NCI-H774 (cell line): Measurements from ENCODE around the gene ABLIM3.

Experiments used
- DNase-seq: peaks from one replicate; lab custom pipeline; 2025; lab: John Stamatoyannopoulos, UW

The ABLIM3 gene

DNA sequence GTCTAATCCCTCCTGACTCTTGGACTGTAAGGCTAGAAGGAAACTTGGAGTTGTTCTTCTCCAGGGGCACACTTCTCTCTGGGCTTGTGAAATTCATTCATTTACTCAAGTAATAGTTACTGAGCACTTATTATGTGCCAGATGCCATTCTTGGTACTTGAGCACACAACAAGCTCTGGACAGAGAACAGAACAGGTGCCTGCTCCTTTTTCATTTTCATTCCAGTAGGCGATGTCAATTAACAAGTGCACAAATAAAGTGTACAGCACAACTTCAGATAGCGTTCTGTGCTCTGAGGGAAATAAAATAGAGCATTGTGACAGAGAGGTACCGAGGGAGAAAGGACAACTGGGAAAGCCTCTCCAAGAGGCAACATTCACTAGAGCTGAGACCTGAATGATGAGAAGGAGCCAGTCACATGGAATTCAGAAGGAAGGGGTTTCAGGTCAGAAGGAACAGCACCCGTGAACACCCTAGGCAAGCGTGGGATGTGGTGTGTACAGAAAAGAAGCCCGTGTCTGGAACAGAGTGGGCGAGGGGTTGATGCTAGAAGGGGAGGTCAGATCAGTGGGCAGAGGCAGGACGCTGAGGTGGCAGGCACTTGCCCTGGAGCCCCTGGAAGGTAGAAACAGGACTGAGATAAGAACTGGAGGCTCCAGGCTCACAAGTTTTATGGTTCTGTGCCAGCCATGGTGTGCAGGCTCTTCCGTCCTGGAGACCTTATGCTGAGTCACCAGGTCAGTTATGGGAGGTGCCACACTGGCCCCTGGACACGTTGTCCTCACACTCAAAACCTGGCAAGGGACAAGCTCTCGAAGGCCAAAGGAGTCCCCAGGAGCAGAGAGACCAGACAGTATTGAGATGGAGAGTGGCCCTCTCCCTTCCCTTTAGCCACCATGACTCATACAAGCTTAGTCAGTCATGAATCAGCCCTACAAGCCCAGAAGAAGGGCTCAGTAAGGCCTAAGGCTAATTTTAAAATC is 7.2 kb upstream of the ABLIM3 start:
- DNase-seq = no peak

DNA sequence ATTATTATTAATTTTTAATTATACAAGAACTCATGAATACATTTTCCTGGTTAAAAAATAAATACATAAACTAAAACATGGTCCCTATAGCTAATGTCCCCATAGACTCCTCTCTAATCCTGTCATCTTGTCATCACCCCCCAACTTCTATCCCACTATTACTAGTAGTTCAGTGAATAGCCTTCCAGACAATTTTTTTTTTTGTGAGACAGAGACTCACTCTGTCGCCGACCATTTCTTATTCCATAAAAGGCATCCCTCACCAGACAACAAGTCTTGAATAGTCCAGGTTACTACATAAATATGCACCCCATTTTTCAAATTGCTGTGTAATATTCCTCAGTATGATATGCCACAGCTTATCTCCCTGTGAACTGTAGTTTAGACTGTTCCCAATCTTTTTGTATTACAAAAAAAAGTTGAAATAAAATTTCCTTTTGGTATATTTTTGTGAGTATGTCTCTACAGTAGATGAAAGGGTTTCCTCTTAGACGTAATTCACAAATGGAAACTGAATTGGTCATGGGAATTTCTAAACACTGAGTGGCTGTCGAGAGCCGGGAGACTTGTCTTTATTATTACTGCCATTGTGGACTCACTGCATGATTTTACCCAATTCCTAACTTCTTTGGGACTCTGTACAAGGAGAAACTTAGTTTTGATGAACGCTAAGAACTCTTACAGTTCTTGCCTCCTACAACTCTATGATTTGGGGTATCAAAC is 6.4 kb upstream of the ABLIM3 start:
- DNase-seq = no peak

DNA sequence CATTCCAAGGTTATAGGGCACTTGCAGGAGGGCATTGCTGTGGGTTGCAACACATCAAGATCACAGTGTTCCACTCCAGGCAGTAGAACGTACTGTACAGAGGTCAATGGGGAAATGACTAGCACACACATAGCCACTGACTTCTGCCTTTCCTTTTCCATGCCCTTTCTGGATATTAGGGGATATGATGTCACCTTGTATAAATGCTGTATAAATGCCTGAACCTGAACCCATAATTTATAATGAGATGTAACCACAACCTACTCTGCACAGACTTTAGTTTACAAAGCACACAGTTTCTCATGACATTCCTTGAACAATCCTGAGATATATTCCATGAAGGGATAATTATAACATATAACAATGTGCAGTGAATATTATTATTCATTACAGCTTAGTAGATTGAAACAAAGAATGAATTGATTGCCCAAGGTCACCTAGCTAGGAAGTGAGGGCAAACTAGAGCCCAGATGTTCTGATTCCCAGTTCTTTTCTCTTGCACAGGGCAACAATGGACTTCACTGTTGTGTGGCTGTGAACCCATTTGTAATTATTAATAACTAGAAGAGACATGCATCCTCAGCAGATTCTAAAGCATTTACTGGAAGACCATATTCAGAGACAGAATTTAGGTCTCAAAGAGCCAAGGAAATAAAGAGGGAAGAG is 5.6 kb upstream of the ABLIM3 start:
- no peak for DNase-seq

DNA sequence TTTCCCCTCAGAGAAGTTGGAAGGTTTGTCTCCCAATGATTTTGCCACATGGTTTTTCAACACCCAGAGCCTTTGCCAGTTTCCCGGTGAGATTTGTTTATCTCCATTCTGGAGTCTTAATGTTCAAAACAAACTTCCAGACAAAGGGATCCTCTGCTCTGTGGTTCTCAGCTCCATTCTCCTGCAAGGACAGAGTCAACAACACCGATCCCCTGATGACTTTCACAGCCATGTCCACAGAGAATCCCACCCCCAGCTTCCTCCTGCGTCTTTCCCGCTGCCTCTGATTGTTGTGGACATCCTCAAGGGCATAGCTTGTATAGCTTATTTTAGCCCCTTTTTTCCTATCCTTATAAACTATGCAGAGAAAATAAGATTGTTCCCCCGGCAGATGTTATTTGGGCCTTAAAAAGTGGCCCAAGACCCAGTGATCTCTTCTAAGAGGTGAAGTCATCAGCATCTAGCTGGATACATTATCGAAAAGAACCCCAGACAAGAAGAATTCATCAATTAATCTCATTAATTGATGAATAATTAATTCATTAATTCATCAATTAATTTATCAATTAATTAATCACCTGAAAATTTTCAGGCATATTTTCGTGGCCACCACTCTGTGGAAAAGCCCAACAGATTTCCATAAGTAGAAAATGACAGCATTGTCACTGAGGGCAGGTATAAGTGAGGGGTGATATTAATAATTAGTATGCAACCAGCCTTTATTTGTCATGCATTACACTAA is 2.9 kb upstream of the ABLIM3 start:
- DNase-seq = no peak

DNA sequence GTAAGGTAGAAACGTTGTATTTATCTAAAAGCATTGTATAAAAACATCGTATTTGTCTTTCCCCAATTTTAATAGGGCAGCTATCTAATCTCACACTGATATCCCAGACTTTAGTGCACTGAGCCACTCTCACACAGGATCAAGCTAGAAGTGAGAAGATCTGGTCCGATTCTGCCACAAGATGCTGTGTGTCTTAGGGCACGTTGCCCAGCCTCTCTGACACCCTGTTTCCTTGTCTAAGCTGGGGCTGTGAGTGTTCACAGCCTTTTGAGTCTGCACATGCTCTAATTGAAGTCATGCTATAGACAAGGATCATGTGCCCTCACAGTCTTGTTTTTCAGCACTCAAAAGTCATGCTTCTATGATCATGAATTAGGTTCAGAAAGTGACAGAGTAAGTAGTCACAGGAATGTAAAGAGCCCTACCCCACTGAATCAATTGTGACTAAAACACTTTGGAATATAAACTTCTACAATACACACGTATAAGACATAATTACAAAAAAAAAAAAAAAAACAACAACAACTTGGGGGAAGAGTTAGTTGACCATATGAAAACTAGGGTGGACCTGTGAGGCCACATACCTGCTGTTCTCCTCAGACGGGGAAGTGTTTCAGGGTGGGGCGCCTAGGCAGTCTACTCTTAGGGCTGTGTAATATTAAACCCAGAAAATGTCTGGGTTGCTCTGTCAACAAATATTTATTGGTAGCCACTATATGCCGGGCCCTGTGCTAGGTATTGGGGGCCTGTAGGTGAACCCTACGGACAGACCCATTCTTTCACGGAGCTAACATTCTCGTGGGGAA is 893 bp upstream of the ABLIM3 start:
- no peak for DNase-seq

DNA sequence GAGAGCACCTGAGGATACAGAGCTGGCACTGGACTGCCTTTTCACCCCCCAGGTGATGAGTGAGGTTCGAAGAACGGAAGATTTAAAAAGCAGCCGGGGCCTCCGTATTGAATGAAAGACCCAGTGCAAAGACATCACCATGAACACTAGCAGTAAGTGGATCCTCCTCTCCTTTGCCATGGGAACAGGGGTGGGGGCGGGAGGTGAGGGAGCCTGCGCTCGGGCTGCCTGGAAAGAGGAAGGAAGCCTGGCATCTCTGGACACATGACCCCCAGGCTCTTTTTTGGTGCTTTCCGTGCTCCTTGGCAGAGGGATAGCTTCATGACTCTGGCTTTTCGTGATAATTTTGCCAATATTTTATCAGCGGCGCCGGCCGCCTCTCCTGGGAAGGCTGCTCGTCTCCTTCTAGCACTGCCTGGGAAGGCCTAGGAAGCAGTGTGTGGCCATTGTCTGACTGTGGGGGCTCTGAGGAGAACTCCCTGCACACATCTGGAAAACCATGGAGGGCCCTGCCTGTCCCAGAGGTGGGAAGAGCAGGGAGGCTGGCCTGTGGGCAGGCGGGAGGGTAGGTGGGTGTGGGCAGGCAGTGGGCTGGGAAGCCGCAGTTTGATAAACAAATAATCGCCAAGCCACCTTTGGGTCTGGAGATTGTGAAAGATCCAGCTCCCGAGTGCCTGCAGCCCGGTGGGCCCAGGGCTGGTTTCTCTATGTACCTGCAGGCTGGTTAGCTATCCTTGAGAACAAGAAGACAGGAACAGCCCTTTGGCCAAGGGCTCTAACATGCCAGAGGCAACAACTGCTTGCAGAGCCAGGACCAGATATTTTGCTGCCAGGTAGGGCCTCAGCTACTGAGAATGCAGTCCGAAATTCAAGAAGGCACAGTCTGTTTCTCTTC is 911 bp downstream of the ABLIM3 start:
- DNase-seq = no peak

DNA sequence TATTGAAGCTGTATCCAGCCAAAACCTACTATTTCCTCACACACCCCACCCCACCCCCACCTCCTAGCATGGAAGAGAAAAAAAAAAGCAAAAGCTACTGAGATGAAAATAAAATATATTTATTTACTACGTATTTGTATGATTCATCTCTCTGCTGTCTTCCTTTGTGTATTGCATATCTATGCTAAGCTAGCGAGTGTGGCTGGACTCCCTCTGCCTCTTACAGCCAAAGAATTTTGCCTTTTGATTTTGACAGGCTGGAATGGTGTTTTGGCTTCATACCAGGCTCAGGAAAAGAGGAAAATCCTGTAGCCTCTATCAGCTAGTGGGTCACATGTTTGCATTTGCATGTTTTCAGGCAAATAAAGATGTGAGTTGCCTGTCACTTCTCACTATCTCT is 2.2 kb downstream of the ABLIM3 start:
- no peak for DNase-seq

DNA sequence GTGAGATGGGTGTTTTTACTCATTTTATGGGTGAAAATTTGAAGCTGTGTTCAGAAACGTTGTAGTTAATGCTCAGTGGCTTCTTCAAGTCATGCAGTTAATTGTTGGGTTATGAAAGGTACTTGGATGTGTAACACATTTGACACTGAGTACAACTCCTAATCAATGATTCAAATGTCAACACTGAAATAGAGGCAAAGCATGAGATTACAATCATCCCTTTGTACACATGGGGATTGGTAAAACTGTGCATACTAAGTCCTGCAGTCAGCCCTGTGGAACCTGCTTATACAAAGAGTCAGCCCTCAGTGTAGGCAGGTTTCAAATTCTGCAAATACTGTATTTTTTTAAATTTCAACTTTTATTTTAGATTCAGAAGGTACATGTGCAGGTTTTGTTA is 3.3 kb downstream of the ABLIM3 start:
- no peak for DNase-seq

DNA sequence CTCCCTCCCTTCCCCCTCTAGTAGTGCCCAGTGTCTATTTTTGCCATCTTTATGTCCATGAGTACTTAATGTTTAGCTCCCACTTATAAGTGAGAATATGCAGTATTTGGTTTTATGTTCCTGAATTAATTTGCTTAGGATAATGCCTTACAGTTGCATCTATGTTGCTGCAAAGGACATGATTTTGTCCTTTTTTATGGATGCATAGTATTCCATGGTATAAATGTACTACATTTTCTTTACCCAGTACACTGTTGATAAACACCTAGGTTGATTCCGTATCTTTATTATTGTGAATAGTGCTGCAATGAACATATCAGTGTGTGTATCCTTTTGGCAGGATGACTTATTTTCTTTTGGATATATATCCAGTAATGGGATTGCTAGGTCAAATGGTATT is 3.8 kb downstream of the ABLIM3 start:
- DNase-seq = no peak

DNA sequence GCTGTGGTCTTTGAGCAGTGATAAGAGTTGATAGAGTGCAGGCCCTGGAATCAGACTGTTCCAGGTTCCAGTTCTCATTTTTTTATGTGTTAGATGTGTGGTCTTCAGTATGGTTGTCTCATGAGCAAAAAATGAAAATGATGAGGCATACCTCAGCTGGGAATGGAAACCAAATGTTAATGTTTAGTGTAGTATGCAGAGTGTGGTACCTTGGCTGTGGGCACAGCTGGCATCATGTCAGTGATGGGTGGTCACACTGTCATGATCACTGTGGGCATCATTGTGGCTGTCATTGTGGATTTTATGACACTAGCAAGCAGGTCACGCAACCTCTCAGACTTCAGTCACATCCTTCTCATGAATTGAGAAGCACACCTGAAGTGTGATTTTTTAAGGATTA is 6.4 kb downstream of the ABLIM3 start:
- DNase-seq = no peak

DNA sequence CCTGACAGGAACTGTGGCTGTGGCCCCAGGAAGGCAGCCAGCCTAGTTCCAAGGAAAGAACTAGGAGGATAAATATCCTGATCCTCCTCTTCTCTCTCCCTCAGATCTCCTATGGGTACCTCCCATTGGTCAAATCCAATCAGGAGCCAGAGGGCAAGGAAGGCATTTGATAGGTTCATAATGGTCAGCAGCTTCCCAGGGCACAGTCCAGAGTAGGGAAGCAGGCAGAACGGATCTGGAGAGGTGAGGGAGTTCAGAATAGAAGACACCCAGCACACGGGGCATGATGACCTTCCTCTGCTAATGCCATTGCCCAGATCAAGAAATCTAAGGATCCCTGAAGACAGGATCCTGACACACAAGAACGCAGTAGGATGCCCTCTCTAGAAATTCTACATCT is 8.6 kb downstream of the ABLIM3 start:
- DNase-seq = no peak

DNA sequence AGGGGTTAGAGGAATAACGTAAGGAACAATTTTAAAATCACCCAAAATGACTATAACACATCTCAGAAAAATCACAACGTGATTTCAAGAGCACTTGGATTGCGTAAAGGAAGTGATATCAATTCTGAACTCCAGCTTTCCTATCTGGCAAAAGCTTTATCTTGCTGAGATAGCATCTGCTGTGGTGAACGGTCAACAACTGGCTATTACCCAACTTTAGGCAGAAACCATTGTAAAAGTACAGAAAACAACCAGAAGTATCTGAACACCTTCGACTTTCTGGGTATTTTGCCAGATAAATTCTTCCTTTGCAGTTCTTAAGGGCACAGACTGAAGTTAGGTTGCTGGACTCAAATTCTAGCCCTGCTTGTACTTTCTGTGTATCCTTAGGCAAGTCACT is 9.2 kb downstream of the ABLIM3 start:
- no peak for DNase-seq

DNA sequence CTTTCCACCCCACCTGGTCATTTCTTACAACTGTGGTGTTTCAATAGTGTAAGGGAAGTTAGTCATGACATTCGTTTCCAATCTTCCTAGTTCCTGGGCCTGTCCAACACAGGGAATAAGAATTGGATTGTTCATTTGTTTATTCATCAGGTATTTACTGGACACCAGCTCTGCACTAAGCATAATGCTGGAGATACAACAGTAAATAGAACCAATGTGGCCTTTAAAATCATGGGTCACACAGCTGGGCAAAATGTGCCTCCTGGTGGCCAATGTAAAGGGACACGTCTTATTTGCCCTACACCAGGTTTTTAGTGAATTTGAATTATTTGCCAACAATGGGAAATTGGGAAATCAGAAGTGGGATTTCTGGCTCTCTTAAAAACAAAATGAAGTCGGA is 10.4 kb downstream of the ABLIM3 start:
- DNase-seq = no peak

DNA sequence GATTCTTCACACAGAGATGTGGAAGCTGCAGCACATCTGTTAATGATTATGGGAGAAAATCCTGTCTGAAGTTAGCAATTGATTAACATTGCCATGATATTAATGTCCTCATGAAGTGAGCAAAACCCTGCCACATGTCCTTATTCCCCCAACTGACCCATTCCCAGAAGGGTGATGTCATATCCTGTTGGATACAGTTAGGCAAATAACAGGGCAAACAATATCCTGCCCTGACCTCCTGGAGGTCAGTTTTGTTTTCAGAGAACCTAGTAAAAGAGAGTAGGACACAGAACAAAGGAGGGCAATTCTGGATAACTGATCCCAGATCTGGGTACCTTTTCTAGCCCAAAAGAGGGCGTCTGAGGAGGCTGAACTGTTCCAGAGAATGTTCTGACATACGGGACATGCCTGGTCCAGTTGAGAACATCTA is 11.0 kb downstream of the ABLIM3 start:
- DNase-seq = no peak

DNA sequence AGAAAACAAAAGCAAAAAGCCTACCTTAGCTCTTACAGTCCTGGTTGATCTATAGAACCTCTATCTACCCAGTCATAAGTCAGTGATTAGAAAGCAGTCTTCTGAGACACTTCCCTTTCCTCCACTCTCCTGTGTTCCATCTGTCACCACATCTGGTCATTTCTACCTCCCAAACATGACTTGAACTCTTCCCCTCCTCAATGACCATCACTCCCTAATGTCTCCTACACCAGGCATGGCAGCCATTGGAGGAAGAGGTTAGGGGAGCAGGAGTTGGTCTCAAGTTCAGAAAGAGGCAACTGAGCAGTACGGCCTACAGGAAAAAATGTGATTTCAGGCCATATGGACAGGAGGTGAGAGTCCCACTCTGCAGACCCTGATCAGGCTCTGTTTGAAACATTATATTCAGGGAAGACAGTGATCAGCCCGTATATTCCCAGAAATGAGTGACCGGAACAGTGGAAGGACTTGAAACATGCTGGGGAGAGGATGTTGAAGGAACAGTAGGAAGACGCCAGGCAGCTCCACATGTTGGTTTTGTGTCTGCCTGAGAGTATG is 12.0 kb downstream of the ABLIM3 start:
- no peak for DNase-seq

DNA sequence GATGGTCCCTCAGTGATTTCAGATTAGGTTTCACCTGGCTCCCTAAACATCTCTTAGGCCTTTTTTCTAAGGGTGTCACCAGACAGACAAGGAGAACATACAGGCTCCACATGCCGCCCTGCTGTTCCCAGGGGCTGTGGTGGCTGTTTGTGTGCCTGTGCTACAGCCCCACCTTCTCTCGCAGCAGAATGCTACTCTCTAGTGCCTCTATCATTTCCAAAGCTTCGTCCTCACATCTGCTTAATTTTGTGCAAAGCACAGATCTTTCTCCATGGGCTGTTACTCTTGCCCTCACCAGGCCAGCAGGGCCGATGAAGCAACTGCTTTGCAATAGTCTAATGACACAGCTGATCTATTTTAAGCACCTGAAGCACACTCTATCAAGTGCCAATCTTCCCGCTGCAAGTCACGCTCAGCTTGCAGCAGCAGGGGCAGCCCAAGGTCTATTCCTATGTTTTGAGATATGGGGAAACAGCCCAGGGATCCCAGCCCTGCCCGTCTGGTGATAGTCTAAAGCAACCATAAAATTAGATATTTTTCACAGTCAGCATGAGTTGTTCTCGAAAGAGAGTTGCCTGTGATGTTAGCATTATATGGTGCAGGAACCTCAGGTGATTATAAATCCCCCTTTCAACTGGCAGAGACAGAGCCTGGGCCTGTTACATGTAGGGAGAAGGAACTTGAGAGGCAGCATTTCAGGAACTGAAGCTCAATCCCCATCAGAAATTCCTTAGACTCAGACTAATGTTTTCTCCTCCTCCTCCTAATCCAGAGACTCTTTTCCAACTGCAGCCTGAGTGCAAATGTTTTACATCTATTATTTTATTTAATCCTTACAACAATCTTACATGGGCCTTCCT is 12.7 kb downstream of the ABLIM3 start:
- peak; percentile 28 for DNase-seq

DNA sequence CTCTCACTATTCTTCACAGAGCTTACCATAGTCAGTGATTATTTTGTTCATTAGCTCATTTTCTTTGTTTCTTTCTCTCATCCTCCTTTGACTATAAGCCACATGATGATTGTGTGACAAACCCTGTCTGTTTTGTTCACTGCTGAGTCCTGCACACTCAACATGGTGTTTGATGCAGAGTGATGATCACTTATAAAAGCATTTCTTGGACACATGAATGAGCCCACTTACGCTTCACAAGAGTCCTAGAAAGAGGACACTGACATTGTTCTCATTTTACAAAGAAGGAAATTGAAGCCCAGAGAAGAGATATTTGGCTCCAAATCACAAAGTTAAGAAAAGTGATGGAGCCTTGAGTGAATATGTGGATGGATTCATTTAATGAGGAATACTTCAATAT is 13.4 kb downstream of the ABLIM3 start:
- DNase-seq = no peak

DNA sequence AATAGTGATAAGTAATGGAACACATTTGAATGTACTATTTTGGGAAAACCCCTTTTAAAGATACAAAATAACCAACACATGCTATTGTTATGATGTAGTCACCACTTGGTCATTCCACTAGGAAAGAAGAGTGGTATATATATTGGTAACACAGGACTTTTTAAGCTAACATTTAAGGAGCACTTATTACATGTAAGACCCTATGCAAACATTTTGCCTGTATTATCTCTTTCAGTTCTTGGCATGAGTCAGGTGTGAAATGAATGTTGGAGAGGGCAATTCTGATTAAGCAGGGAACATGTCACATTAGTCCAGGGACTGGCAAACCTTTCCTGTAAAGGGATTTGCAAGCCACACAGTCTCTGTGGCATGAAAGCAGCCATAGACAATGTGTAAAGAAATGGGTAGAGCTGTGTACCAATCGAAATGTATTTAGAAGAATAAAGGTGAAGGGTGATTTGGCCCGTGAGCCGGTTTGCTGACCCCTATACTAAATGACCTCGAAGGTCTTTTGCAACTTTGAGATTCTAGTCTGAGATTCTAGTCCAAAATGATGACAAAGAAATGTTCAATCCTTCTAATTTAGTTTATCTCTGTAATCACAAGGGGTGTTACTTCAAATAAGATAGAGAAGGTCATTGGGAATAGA is 15.3 kb downstream of the ABLIM3 start:
- no peak for DNase-seq
